Gastrocnemius medialis (tissue), 4 donors: Measurements from ENCODE around the gene PRKAB1.

Experiments
- POLR2A ChIP-seq, 2 donors: fragments of 450-650 bp; IDR thresholded peaks; one replicate each; pipeline ENCODE4 v1.6.1; 2017; ENCODE audit warnings: antibody characterized with exemption in 2 of 2, mild to moderate bottlenecking in 2 of 2, moderate library complexity in 2 of 2
- TF ChIP-seq, protein P1 (sequence below), 5 experiments: fragments of 450-650 bp in 3 of 5; fragments of 200-600 bp in 2 of 5; sonication (generic) in 2 of 5; IDR thresholded peaks in 4 of 5; conservative IDR thresholded peaks in 1 of 5; 1 replicate in 4 of 5; 2 replicates in 1 of 5; pipeline ENCODE4 v1.5.1; 2016 to 2019; ENCODE audit warnings: antibody characterized with exemption in 5 of 5, mild to moderate bottlenecking in 3 of 5, moderate library complexity in 3 of 5

DNA sequence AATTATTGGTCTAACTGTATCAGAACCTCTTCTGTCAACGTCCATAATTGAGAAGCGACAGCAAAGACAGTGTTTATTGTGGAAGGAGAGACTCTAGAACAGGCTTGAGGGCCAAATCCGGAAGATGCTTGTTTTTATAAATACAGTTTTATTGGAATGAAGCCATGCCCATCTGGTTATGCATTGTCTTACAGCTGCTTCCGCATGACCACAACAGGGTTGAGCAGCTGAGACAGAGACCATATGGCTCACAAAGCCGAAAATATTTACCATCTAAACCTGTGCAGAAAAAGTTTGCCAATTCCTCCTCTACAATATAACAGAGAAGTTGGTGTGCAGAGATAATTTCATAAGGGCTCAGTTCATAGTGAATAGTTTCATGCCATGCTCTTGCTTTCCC lies 24.5 kb downstream of the PRKAB1 start:
- TF ChIP-seq POLR2A (IDR thresholded peaks at IDR 0.05), result no peak
- TF ChIP-seq, protein P1, sequence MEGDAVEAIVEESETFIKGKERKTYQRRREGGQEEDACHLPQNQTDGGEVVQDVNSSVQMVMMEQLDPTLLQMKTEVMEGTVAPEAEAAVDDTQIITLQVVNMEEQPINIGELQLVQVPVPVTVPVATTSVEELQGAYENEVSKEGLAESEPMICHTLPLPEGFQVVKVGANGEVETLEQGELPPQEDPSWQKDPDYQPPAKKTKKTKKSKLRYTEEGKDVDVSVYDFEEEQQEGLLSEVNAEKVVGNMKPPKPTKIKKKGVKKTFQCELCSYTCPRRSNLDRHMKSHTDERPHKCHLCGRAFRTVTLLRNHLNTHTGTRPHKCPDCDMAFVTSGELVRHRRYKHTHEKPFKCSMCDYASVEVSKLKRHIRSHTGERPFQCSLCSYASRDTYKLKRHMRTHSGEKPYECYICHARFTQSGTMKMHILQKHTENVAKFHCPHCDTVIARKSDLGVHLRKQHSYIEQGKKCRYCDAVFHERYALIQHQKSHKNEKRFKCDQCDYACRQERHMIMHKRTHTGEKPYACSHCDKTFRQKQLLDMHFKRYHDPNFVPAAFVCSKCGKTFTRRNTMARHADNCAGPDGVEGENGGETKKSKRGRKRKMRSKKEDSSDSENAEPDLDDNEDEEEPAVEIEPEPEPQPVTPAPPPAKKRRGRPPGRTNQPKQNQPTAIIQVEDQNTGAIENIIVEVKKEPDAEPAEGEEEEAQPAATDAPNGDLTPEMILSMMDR (IDR thresholded peaks at IDR 0.05 in 4 of 5, conservative IDR thresholded peaks at IDR 0.05 in 1 of 5), result no peak
